Endothelial cell of umbilical vein (primary cell): ENCODE data around the gene ZNF385D. TPM values are rescaled to one million over a fixed set of nuclear protein-coding genes. Genes with fewer than 3 reads are reported as not detected.

ENCODE experiments used
- BruUV-seq: library from RNA; stranded (reverse); fragments of 400-500 nt; replicated peaks from 2 replicates; lab custom pipeline; 2021; lab: Mats Ljungman, UMichigan
- CTCF ChIA-PET: fragments of 300-600, 350-600 bp; sonication (Branson Sonifier 250); formaldehyde crosslinking; loops from one replicate; lab custom pipeline; 2021; ENCODE audit warnings: antibody characterized with exemption, inconsistent platforms; lab: Charles Lee
- POLR2A ChIA-PET: fragments of 300-600, 350-600 bp; sonication (Branson Sonifier 250); formaldehyde crosslinking; loops from one replicate; lab custom pipeline; 2021; ENCODE audit warnings: antibody characterized with exemption, inconsistent platforms; lab: Charles Lee
- DNase-seq: peaks from one replicate; pipeline ENCODE4 v3.0.0-alpha.2; 2011; ENCODE audit warnings: low read depth, low spot score
- FAIRE-seq: peaks from 2 replicates; lab custom pipeline; 2011; peaks lifted over from hg19 to GRCh38; lab: Jason Lieb, UNC
- H2AFZ ChIP-seq: 2 replicates; pipeline ENCODE4 v1.6.0; 2012; ENCODE audit warnings: low read depth, low read length, control low read depth, inconsistent platforms
- H3K27ac ChIP-seq: 2 replicates; pipeline ENCODE4 v1.5.1; 2011; ENCODE audit warnings: low read depth, mild to moderate bottlenecking, control low read depth, low read length, moderate library complexity; ENCODE audit not compliant: insufficient read depth
- H3K27me3 ChIP-seq, 2 experiments: 2 replicates each; pipeline versions ENCODE4 v1.6.0 to v1.6.1; 2011; ENCODE audit warnings: low read length in 2 of 2, mixed read lengths in 1 of 2; ENCODE audit not compliant: control insufficient read depth in 2 of 2, insufficient read depth in 2 of 2
- H3K36me3 ChIP-seq, 2 experiments: 2 replicates in 1 of 2; 3 replicates in 1 of 2; pipeline ENCODE4 v1.5.1; 2011; ENCODE audit warnings: low read length in 2 of 2, mild to moderate bottlenecking in 1 of 2, moderate library complexity in 1 of 2; ENCODE audit not compliant: control insufficient read depth in 2 of 2, insufficient read depth in 2 of 2; ENCODE audit errors: extremely low read depth in 1 of 2
- H3K4me1 ChIP-seq: 3 replicates; pipeline ENCODE4 v1.5.1; 2011; ENCODE audit warnings: mild to moderate bottlenecking, low read length; ENCODE audit not compliant: control insufficient read depth, insufficient read depth; ENCODE audit errors: extremely low read depth
- H3K4me2 ChIP-seq: 2 replicates; pipeline ENCODE4 v1.6.1; 2011; ENCODE audit warnings: low read length, control low read depth, mixed read lengths; ENCODE audit not compliant: insufficient read depth
- H3K4me3 ChIP-seq, 3 experiments: fragments of 200-600 bp in 1 of 3; sonication (generic), shearing (Covaris generic) in 1 of 3; replicated peaks in 1 of 3; 2 replicates each; pipeline ENCODE4 v1.5.1; 2011 to 2016; ENCODE audit warnings: control low read depth in 3 of 3, low read length in 3 of 3, mild to moderate bottlenecking in 2 of 3, inconsistent platforms in 1 of 3, low read depth in 1 of 3, moderate library complexity in 1 of 3; ENCODE audit not compliant: insufficient read depth in 1 of 3
- H3K79me2 ChIP-seq: 2 replicates; pipeline ENCODE4 v1.6.0; 2012; ENCODE audit warnings: low read length, inconsistent platforms; ENCODE audit not compliant: control insufficient read depth, insufficient read depth
- H3K9ac ChIP-seq: replicated peaks from 2 replicates; pipeline ENCODE3; 2011; ENCODE audit warnings: low read length, control low read depth; ENCODE audit not compliant: insufficient read depth; ENCODE audit errors: extremely low read depth
- H3K9me1 ChIP-seq: replicated peaks from 3 replicates; pipeline ENCODE4 v1.6.0; 2011; ENCODE audit warnings: mild to moderate bottlenecking, low read length; ENCODE audit not compliant: control insufficient read depth, insufficient read depth; ENCODE audit errors: extremely low read depth
- H3K9me3 ChIP-seq: replicated peaks from 2 replicates; pipeline ENCODE4 v1.5.1; 2012; ENCODE audit warnings: low read length, inconsistent platforms; ENCODE audit not compliant: control insufficient read depth, insufficient read depth
- H4K20me1 ChIP-seq: replicated peaks from 2 replicates; pipeline ENCODE3; 2011; ENCODE audit warnings: mild to moderate bottlenecking, low read length; ENCODE audit not compliant: control insufficient read depth, insufficient read depth; ENCODE audit errors: extremely low read depth
- CTCF ChIP-seq, 2 donors: IDR thresholded peaks; 1 replicate in 1 of 2; 2 replicates in 1 of 2; pipeline ENCODE4 v1.5.1; 2011; ENCODE audit warnings: low read length in 2 of 2, mild to moderate bottlenecking in 2 of 2, moderate library complexity in 2 of 2, control low read depth in 1 of 2, inconsistent platforms in 1 of 2, low read depth in 1 of 2; ENCODE audit not compliant: insufficient read depth in 1 of 2; ENCODE audit errors: extremely low read depth in 1 of 2
- EZH2 ChIP-seq: IDR thresholded peaks from 2 replicates; pipeline ENCODE4 v1.6.1; 2012; ENCODE audit warnings: borderline replicate concordance, low read depth, mild to moderate bottlenecking, moderate library complexity, low read length, inconsistent platforms; ENCODE audit not compliant: severe bottlenecking
- FOS ChIP-seq: IDR thresholded peaks from 2 replicates; pipeline ENCODE4 v1.6.1; 2011; ENCODE audit warnings: mild to moderate bottlenecking, low read length, moderate library complexity, borderline replicate concordance; ENCODE audit not compliant: insufficient read depth
- GATA2 ChIP-seq: IDR thresholded peaks from 2 replicates; pipeline ENCODE4 v1.7.0; 2011; ENCODE audit warnings: low read depth, mild to moderate bottlenecking, moderate library complexity, mixed read lengths, low read length; ENCODE audit not compliant: insufficient read length, insufficient read depth
- JUN ChIP-seq: IDR thresholded peaks from 2 replicates; pipeline ENCODE4 v1.6.1; 2011; ENCODE audit warnings: borderline replicate concordance, low read depth; ENCODE audit not compliant: insufficient read length, insufficient read depth
- MAX ChIP-seq: IDR thresholded peaks from 2 replicates; pipeline ENCODE4 v1.6.1; 2011; ENCODE audit not compliant: insufficient read depth, insufficient read length
- MYC ChIP-seq: IDR thresholded peaks from one replicate; pipeline ENCODE4 v1.6.1; 2011; ENCODE audit warnings: mild to moderate bottlenecking, low read depth, low read length
- POLR2A ChIP-seq: IDR thresholded peaks from 2 replicates; pipeline ENCODE4 v1.6.1; 2012; ENCODE audit warnings: low read depth, mild to moderate bottlenecking, control low read depth, low read length
- POLR2AphosphoS5 ChIP-seq: IDR thresholded peaks from 2 replicates; pipeline ENCODE4 v1.6.1; 2012; ENCODE audit warnings: low read depth, mild to moderate bottlenecking, control low read depth, low read length, moderate library complexity; ENCODE audit not compliant: insufficient read depth
- dilution Hi-C: fragments of 300-500 bp; cut with MboI; formaldehyde crosslinking; loops from one replicate; pipeline ENCODE4 v1.15.0; 2019; ENCODE audit warnings: low sequenced_read_pairs; ENCODE audit not compliant: extremely low pct_ligation_motif_present
- intact Hi-C: fragments of 100-400 bp; cut with micrococcal nuclease; formaldehyde crosslinking; loops from one replicate; pipeline ENCODE4 v1.10.0; 2022
- polyA plus RNA-seq, 4 experiments: library from polyadenylated mRNA; depleted of rRNA in 3 of 4; stranded (reverse) in 3 of 4; unstranded in 1 of 4; fragments of >200 nt; gene quantifications; 2 replicates each; pipeline versions ENCODE4 v1.2.1 to v1.2.3, GENCODE V29; 2011 to 2012; ENCODE audit warnings: missing spikeins in 1 of 4
- total RNA-seq: library from RNA; stranded (reverse); gene quantifications from 2 replicates; pipeline ENCODE4 v1.2.3, GENCODE V29; 2021

ZNF385D gene
- total and polyA plus RNA-seq, 2 donors (not counting 3 experiments of a cell fraction or from before 2014, with no cell fraction given), result not detected

- TF ChIP-seq MAX (no peak), GATA2 (no peak), POLR2A (no peak), MYC (no peak), POLR2AphosphoS5 (no peak), CTCF (IDR thresholded peaks at IDR 0.05; ENCODE audit: extremely low read depth in 1 of 2, insufficient read depth in 1 of 2, low read depth in 1 of 2, low read length in 2 of 2) (no peak), FOS (no peak), EZH2 (no peak), JUN (no peak)
- DNase-seq (no peak), FAIRE-seq (no peak)
- Histone ChIP-seq H3K79me2 (no peaks in the 10 kb centered on the region), H3K9ac (no peak overlapping the region), H3K4me1 (no peaks in the 10 kb centered on the region), H3K4me3 (no peak overlapping the region), H3K36me3 (no peaks in the 10 kb centered on the region), H3K27me3 (no peaks in the 10 kb centered on the region), H2AFZ (no peak overlapping the region), H3K9me3 (no peaks in the 10 kb centered on the region), H3K9me1 (no peaks in the 10 kb centered on the region), H4K20me1 (no peaks in the 10 kb centered on the region), H3K27ac (no peak overlapping the region), H3K4me2 (no peak overlapping the region)
- ChIA-PET POLR2A (no interaction called here), CTCF (no interaction called here)
- dilution Hi-C loops (no loop called here), intact Hi-C loops (no loop called here)
- no TSS peak for BruUV-seq
These were observed 163.1 kb downstream of the ZNF385D start for GRCh38 chr3:21587894-21588293.
